Measurements from ENCODE around the gene SPATA31C2.
"Not testable (repeated sequence)": the region's sequence is repeated elsewhere in the genome, so short reads cannot be mapped to it uniquely, and the experiment has no call there.

Gene SPATA31C2

GRCh38 chr9:88123413-88123812 lies 14.9 kb downstream of the SPATA31C2 start:
- DNase-seq (ENCODE audit: low spot score) = not testable (repeated sequence)

DNA sequence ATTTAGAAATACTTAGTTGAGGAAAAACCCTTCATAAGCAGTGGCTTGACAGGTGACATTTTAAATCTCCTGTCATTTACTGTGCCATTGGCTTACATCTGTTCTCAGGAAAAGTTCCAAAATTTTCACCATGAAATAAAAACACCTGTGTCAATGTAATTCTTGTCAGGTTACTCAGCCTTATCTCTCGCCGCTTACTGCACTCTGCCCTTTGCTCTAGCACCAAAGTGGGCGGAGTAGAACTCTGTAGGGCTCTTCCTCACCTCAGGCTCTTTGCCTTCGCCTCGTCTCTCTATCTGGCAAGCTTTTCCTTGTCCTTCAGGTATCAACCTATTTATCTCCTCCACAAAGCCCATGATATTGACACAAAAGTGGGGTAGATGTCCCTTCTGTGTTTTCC lies 20.2 kb downstream of the SPATA31C2 start:
- DNase-seq (ENCODE audit: low spot score) = not testable (repeated sequence)

DNA sequence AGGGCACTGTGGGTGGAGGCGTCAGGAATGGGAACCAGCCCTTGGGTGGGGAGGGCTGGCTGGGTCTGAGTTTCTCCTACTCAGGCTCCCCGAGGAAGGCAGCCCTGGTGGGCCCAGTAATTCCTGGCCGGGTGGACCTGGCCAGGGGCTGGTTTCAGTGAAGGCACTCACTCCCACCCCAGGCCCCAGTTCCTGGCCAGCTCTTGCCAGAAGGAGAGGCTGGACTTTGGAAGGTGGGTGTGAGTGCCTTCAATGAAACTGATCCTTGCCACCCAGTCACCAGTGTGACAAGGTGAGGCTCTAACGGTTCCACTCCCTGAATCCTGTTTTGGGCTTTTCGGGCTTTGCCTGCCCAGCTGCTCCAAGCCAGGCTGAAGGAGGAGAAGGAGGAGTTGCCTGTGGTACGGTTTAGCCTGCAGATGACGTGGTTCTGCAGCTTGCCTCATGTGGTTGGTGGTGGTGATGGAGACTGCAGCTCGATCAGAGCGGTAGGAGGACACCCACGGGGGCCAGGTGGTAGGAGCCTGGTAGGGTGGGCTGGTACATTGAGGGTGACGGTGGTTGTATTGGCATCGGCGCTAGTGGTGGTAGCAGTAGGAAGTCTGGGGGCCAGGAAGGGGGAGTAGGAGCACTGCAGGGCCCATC lies 23.2 kb downstream of the SPATA31C2 start:
- not testable (repeated sequence) for DNase-seq (ENCODE audit: low spot score)

GRCh38 chr9:88114283-88114967 lies 23.9 kb downstream of the SPATA31C2 start:
- not testable (repeated sequence) for DNase-seq (ENCODE audit: low spot score)

GRCh38 chr9:88113156-88114130 lies 24.8 kb downstream of the SPATA31C2 start:
- DNase-seq (ENCODE audit: low spot score) = not testable (repeated sequence)

DNA sequence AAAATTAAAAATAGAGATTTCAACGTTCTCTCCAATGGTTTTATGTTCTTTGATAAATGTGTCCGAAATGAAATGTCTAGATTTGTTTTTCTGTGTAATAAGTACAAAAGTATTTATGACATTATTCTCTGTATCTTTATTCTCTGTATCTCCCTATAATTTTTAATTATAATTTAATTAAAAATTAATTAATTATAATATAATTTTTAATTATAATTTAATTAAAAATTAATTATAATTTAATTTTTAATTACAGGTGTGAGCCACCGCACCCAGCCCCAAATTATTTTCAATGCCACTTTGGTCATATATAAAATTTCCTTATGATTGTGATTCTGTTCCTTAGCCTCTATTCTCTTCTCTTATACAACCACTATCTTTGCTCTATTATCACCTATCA lies 28.2 kb downstream of the SPATA31C2 start:
- DNase-seq (ENCODE audit: low spot score) = no peak

DNA sequence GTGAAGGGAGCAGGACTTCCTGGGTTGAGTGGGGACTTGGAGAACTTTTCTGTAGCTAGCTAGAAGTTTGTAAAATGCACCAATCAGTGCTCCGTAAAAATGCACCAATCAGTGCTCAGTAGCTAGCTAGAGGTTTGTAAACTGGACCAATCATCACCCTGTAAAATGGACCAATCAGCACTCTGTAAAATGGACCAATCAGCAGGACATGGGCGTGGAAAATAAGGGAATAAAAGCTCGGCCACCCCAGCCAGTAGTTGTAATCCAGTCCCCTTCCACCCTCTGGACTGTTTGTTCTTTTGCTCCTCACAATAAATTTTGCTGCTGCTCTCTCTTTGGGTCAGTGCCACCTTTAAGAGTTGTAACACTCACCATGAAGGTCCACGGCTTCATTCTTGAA lies 29.5 kb downstream of the SPATA31C2 start:
- no peak for DNase-seq (ENCODE audit: low spot score)

DNA sequence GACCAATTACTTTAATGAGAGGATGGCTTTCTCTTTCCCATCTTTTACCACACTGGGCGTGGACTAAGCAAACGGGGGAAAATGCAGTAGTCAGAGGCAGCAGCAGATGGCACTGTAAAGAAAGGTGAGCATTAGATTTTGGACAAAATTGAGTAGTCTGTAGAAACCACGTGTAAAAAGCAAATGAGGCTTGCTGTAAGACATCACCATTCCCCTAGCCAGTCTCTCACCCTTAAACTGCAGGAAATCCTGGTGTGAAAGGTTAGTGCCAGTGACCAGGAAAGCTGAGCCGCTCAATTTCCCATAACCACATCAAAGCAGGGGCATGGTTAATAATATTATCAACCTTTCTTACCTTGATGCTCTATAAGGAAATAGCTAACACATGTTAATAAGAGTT lies 31.8 kb downstream of the SPATA31C2 start:
- peak; percentile 23 for DNase-seq (ENCODE audit: low spot score)

GRCh38 chr9:88092797-88093331 lies 45.4 kb downstream of the SPATA31C2 start:
- DNase-seq (ENCODE audit: low spot score) = no peak

GRCh38 chr9:88090151-88090581 lies 48.1 kb downstream of the SPATA31C2 start:
- DNase-seq (ENCODE audit: low spot score) = no peak

DNA sequence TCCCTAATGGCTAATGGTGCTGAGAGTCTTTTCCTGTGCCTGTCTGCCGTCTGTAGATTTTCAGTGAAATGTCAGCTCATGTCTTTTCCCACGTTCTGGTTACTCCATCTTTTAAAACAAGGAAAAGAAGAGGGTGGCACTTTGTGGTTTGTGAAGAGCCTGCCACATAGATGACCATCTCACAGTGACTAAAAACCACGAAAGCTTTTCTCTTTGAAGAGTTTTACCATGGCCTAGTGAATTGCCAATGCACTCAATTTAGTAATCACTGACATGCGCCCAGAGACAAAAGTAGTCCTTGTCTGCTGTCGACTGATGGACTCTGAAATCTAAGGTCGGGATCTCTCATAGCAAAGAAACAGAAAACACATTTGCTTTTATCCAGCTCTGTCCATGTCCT lies 50.4 kb downstream of the SPATA31C2 start:
- no peak for DNase-seq (ENCODE audit: low spot score)

GRCh38 chr9:88085476-88085875 lies 52.8 kb downstream of the SPATA31C2 start:
- no peak for DNase-seq (ENCODE audit: low spot score)

DNA sequence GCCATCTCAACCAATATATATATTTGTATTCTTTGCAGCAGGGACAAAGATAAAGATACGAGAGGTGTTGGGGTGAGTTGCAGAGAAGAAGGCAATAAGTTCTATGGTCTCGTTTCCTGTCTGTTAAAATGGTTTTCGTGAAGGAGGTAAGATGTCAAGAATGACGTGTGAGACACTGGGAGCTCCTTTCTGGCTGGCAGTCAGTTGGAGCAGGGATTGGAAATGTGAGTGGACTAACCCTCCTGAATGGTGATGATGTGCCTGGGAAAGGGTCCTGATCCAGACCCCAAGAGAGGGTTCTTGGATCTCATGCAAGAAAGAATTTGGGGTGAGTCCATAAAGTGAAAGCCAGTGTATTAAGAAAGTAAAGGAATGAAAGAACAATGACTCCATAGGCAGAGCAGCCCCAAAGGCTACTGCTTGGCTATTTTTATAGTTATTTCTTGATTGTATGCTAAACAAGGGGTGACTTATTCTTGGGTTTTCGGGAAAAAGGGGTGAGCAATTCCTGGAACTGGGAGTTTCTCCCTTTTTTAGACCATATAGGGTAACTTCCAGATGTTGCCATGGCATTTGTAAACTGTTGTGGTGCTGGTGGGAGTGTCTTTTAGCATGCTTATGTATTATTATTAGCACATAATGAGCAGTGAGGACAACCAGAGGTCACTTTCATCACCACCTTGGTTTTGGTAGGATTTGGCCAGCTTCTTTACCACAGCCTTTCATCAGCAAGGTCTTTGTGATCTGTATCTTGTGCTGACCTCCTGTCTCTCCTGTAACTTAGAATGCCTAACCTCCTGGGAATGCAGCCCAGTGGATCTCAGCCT lies 53.7 kb downstream of the SPATA31C2 start:
- no peak for DNase-seq (ENCODE audit: low spot score)

All from cerebellar cortex (tissue), 1 donor.